Measurements from ENCODE around the gene ADAT1.
A peak's percentile ranks its signal among the peaks of the same experiment; 100 is the strongest.

The ADAT1 gene

DNA sequence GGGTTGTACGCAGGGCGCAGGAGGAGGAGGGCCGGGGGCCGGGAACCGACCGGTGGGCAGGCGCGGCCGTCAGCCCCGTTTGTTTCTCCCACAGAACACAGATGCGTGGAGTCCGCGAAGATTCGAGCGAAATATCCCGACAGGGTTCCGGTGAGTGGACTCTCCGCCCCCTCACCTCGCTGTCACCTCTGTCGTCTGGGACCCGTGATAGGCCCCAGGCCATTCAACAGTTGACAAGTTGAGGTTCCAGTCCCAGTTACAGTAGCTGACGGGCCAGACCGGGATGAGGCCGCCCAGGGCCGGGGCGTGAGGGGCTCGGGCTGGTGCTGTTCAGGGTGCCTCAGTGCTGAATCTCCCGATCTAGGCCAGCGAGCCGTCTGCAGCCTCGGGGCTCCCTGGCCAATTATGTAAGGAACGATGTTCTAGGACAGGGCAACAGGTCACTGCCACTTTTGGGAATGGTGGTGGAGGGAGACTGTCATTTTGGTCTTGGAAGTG, 56.3 kb downstream of the ADAT1 start:
- no peak for DNase-seq (ENCODE audit: low read depth in 1 of 2, low spot score in 1 of 2)
- no peak overlapping the region; the same call in 1 of the 2 replicates for H3K27ac ChIP-seq (replicated peaks)

DNA sequence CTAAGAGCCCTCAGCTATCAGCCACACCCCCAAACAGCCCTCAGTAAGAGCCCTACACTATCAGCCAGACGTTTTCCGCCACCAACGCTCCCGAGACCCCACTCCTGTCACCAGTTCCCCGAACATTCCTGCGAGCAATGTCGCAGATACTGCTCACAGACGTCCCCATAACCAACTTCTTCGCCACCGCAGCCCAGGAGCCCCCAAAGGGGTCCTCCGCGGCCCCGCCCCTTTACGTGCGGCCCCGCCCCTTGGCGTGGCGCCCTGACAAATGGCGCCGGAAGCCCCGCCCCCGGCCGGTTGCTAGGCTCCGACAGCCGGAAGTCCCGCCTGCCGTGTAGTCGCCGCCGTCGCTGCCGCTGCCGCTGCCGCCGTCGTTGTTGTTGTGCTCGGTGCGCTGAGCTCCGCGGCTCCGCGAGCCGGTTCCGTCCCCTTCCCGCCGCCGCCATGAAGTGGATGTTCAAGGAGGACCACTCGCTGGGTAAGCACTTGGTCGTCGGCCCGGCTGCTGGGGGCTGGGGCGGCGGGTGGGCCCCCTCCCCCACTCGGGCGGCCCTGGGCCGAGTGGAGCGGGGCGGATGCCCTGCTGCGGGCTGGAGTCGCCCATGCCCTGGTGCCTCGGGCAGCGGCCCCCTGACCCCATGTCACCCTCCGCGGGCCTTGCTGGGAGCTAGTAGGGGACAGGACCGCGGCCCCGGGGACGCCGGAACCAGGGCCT, 56.9 kb downstream of the ADAT1 start, which contains the start of gene GABARAPL2:
Gene GABARAPL2 (plus strand): TSS at position 340 of the 718 bp plus-strand sequence. CDS start 108 bp downstream, at position 448.
- peak within 1 kb of the TSS; percentile 66 for H3K27ac ChIP-seq (replicated peaks)
- peak within 1 kb of the TSS; percentile 98 for H3K4me3 ChIP-seq (replicated peaks; ENCODE audit: insufficient read depth, low read length)
- H3K27me3 ChIP-seq (ENCODE audit: insufficient read depth, poor library complexity, severe bottlenecking) = peaks cover 2% of the 10 kb centered on the region
- TF ChIP-seq, protein P1, sequence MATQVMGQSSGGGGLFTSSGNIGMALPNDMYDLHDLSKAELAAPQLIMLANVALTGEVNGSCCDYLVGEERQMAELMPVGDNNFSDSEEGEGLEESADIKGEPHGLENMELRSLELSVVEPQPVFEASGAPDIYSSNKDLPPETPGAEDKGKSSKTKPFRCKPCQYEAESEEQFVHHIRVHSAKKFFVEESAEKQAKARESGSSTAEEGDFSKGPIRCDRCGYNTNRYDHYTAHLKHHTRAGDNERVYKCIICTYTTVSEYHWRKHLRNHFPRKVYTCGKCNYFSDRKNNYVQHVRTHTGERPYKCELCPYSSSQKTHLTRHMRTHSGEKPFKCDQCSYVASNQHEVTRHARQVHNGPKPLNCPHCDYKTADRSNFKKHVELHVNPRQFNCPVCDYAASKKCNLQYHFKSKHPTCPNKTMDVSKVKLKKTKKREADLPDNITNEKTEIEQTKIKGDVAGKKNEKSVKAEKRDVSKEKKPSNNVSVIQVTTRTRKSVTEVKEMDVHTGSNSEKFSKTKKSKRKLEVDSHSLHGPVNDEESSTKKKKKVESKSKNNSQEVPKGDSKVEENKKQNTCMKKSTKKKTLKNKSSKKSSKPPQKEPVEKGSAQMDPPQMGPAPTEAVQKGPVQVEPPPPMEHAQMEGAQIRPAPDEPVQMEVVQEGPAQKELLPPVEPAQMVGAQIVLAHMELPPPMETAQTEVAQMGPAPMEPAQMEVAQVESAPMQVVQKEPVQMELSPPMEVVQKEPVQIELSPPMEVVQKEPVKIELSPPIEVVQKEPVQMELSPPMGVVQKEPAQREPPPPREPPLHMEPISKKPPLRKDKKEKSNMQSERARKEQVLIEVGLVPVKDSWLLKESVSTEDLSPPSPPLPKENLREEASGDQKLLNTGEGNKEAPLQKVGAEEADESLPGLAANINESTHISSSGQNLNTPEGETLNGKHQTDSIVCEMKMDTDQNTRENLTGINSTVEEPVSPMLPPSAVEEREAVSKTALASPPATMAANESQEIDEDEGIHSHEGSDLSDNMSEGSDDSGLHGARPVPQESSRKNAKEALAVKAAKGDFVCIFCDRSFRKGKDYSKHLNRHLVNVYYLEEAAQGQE (IDR thresholded peaks at IDR 0.05; ENCODE audit: insufficient replicate concordance, low read depth) = no peak
- TF ChIP-seq, protein P2, sequence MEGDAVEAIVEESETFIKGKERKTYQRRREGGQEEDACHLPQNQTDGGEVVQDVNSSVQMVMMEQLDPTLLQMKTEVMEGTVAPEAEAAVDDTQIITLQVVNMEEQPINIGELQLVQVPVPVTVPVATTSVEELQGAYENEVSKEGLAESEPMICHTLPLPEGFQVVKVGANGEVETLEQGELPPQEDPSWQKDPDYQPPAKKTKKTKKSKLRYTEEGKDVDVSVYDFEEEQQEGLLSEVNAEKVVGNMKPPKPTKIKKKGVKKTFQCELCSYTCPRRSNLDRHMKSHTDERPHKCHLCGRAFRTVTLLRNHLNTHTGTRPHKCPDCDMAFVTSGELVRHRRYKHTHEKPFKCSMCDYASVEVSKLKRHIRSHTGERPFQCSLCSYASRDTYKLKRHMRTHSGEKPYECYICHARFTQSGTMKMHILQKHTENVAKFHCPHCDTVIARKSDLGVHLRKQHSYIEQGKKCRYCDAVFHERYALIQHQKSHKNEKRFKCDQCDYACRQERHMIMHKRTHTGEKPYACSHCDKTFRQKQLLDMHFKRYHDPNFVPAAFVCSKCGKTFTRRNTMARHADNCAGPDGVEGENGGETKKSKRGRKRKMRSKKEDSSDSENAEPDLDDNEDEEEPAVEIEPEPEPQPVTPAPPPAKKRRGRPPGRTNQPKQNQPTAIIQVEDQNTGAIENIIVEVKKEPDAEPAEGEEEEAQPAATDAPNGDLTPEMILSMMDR (IDR thresholded peaks at IDR 0.05; ENCODE audit: insufficient read depth, low read length) = no peak
- TF ChIP-seq POLR2AphosphoS5 (IDR thresholded peaks at IDR 0.05; ENCODE audit: low read depth) = peak; percentile 25; the same call in 1 of the 2 replicates
- peak; percentile 86 for TF ChIP-seq GABPA (IDR thresholded peaks at IDR 0.05; ENCODE audit: low read depth)
- TF ChIP-seq SPI1 (IDR thresholded peaks at IDR 0.05; ENCODE audit: borderline replicate concordance, low read depth) = no peak; the same call in 1 of the 2 replicates
- peak; percentile 62 to 81 for DNase-seq (ENCODE audit: low read depth in 1 of 2, low spot score in 1 of 2)

More for the DNA sequence above, 56.3 kb downstream of the ADAT1 start:
- Histone ChIP-seq H3K27me3 (ENCODE audit: insufficient read depth, poor library complexity, severe bottlenecking) (no peaks in the 10 kb centered on the region), H3K4me3 (replicated peaks; ENCODE audit: insufficient read depth, low read length) (peak overlapping the region; percentile 98)
- TF ChIP-seq GABPA (IDR thresholded peaks at IDR 0.05; ENCODE audit: low read depth) = no peak
- no peak for TF ChIP-seq SPI1 (IDR thresholded peaks at IDR 0.05; ENCODE audit: borderline replicate concordance, low read depth)
- TF ChIP-seq, protein P1 (IDR thresholded peaks at IDR 0.05; ENCODE audit: insufficient replicate concordance, low read depth) = peak; percentile 92

DNA sequence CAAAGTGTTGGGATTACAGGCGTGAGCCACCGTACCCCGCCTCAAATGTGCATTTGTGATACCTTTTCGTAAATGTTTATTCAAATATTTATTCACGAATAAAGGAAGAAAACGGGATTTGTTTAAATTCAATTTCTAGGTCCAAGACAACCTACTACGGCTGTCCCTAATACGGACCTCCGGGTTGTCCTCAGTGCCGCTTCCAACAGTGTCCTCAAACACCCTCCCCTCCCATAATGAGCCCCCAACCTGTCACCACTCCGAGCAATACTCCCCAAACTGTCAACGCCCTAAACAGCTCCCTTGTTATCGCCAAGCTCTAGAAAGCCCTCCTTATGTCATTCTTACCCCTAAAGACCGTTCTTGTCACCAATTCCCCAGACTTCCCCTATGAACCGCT, 57.4 kb downstream of the ADAT1 start:
- H3K27me3 ChIP-seq (ENCODE audit: insufficient read depth, poor library complexity, severe bottlenecking) = peaks cover 4% of the 10 kb centered on the region

More for the DNA sequence above, 57.4 kb downstream of the ADAT1 start:
- Histone ChIP-seq H3K27ac (replicated peaks) (peak overlapping the region; percentile 66), H3K4me3 (replicated peaks; ENCODE audit: insufficient read depth, low read length) (peak overlapping the region; percentile 98)
- TF ChIP-seq, protein P1 (IDR thresholded peaks at IDR 0.05; ENCODE audit: insufficient replicate concordance, low read depth) = no peak
- TF ChIP-seq, protein P2 (IDR thresholded peaks at IDR 0.05; ENCODE audit: insufficient read depth, low read length) = no peak
- TF ChIP-seq POLR2AphosphoS5 (IDR thresholded peaks at IDR 0.05; ENCODE audit: low read depth) (no peak), GABPA (IDR thresholded peaks at IDR 0.05; ENCODE audit: low read depth) (no peak), SPI1 (IDR thresholded peaks at IDR 0.05; ENCODE audit: borderline replicate concordance, low read depth) (no peak)
- DNase-seq (ENCODE audit: low read depth in 1 of 2, low spot score in 1 of 2) = no peak
